A549 (cell line): ENCODE measurements around the gene C1QTNF3. TPM values are rescaled to one million over a fixed set of nuclear protein-coding genes. Genes with fewer than 3 reads are reported as not detected.

Experiments
- ATAC-seq, 2 experiments: fragments of 200-7000 bp in 1 of 2; fragments of >200 bp in 1 of 2; cut with Nextera tagmentation in 1 of 2; cut with Tn5 transposase in 1 of 2; 3 replicates each; pipeline versions ENCODE4 v1.8.0 to v1.9.1; 2018 to 2020; ENCODE audit warnings: mild to moderate bottlenecking in 1 of 2, moderate library complexity in 1 of 2
- CTCF ChIA-PET: fragments of 300-600 bp; sonication (Branson Sonifier 250); formaldehyde crosslinking; extraction: SDS; loops from one replicate; lab custom pipeline; 2021; ENCODE audit warnings: antibody characterized with exemption, inconsistent platforms; lab: Yijun Ruan, JAX
- POLR2A ChIA-PET: fragments of 350-600 bp; formaldehyde crosslinking; extraction: SDS; loops from one replicate; lab custom pipeline; 2021; ENCODE audit warnings: antibody characterized with exemption, inconsistent platforms; lab: Yijun Ruan, JAX
- DNase-seq, 2 experiments: peaks; one replicate each; pipeline versions ENCODE4 v3.0.0 to v3.0.0-alpha.2; 2011 to 2016; ENCODE audit warnings: low read depth in 1 of 2, low spot score in 1 of 2
- FAIRE-seq: peaks from 2 replicates; lab custom pipeline; 2011; peaks lifted over from hg19 to GRCh38; lab: Jason Lieb, UNC
- H3K27ac ChIP-seq, 2 experiments: fragments of >200 bp; sonication (Bioruptor Twin); formaldehyde crosslinking; 3 replicates each; pipeline ENCODE4 v1.5.1; 2016 to 2017
- H3K4me1 ChIP-seq: fragments of >200 bp; sonication (Bioruptor Twin); formaldehyde crosslinking; 3 replicates; pipeline ENCODE4 v1.6.1; 2016
- H3K4me2 ChIP-seq: fragments of >200 bp; sonication (Bioruptor Twin); formaldehyde crosslinking; 3 replicates; pipeline ENCODE4 v1.6.1; 2016
- H3K4me3 ChIP-seq: fragments of >200 bp; sonication (Bioruptor Twin); formaldehyde crosslinking; 3 replicates; pipeline ENCODE4 v1.5.1; 2016
- H3K9me3 ChIP-seq: fragments of >200 bp; sonication (Bioruptor Twin); formaldehyde crosslinking; 3 replicates; pipeline ENCODE4 v1.6.1; 2016
- CBX8 ChIP-seq: fragments of 200-600 bp; sonication (generic); IDR thresholded peaks from 2 replicates; pipeline ENCODE4 v1.6.1; 2016
- CEBPB ChIP-seq, 2 experiments: fragments of >200 bp in 1 of 2; sonication (Bioruptor Twin) in 1 of 2; formaldehyde crosslinking in 1 of 2; IDR thresholded peaks; 2 replicates each; pipeline ENCODE4 v1.6.1; 2012 to 2016
- E2F6 ChIP-seq: IDR thresholded peaks from 2 replicates; pipeline ENCODE4 v1.6.1; 2012; ENCODE audit warnings: low read depth, borderline replicate concordance
- FOSL2 ChIP-seq, 2 experiments: fragments of 450-650 bp in 1 of 2; fragments of >200 bp in 1 of 2; sonication (Bioruptor Twin) in 1 of 2; formaldehyde crosslinking; IDR thresholded peaks; 2 replicates each; pipeline versions ENCODE4 v1.5.0 to v1.6.1; 2016 to 2020; ENCODE audit warnings: mild to moderate bottlenecking in 1 of 2, moderate library complexity in 1 of 2
- HOXB13 ChIP-seq: fragments of 250-450 bp; sonication (Bioruptor Pico); IDR thresholded peaks from 2 replicates; pipeline ENCODE4 v1.5.0; 2020; ENCODE audit warnings: low read depth, mild to moderate bottlenecking, moderate library complexity
- HOXB5 ChIP-seq: fragments of 250-450 bp; sonication (Bioruptor Pico); IDR thresholded peaks from 2 replicates; pipeline ENCODE4 v1.5.0; 2020; ENCODE audit warnings: mild to moderate bottlenecking, moderate library complexity
- JUN ChIP-seq, 2 experiments: fragments of >200 bp; sonication (Bioruptor Twin); formaldehyde crosslinking; IDR thresholded peaks; 2 replicates in 1 of 2; 3 replicates in 1 of 2; pipeline ENCODE4 v1.6.1; 2016 to 2017
- MAFK ChIP-seq: fragments of 450-650 bp; IDR thresholded peaks from 2 replicates; pipeline ENCODE4 v1.6.1; 2014; ENCODE audit not compliant: partially characterized antibody
- MAX ChIP-seq: IDR thresholded peaks from 2 replicates; pipeline ENCODE4 v1.6.1; 2012
- MAZ ChIP-seq: fragments of 150-350 bp; IDR thresholded peaks from 2 replicates; pipeline ENCODE4 v1.6.1; 2014; ENCODE audit warnings: antibody characterized with exemption, low read depth, low read length, borderline replicate concordance
- NR3C1 ChIP-seq: fragments of >200 bp; sonication (Bioruptor Twin); formaldehyde crosslinking; IDR thresholded peaks from 3 replicates; pipeline ENCODE4 v1.6.1; 2017
- PBX3 ChIP-seq: IDR thresholded peaks from 2 replicates; pipeline ENCODE4 v1.6.1; 2012
- PHF8 ChIP-seq: fragments of 200-600 bp; sonication (generic); IDR thresholded peaks from 2 replicates; pipeline ENCODE4 v1.6.1; 2016; ENCODE audit warnings: low read depth, mild to moderate bottlenecking, antibody characterized with exemption, moderate library complexity, borderline replicate concordance
- POLR2A ChIP-seq: IDR thresholded peaks from 2 replicates; pipeline ENCODE4 v1.6.1; 2012; ENCODE audit warnings: mild to moderate bottlenecking, low read length
- RARB ChIP-seq: fragments of 250-450 bp; sonication (Bioruptor Pico); IDR thresholded peaks from 2 replicates; pipeline ENCODE4 v1.8.0; 2021; ENCODE audit warnings: mild to moderate bottlenecking, moderate library complexity
- RCOR1 ChIP-seq: fragments of 150-350 bp; IDR thresholded peaks from 2 replicates; pipeline ENCODE4 v1.6.1; 2014; ENCODE audit warnings: antibody characterized with exemption, low read length, low read depth
- SMC3 ChIP-seq: fragments of >200 bp; sonication (Bioruptor Twin); formaldehyde crosslinking; IDR thresholded peaks from 3 replicates; pipeline ENCODE4 v1.6.1; 2018; ENCODE audit warnings: inconsistent platforms
- SREBF2 ChIP-seq: fragments of 450-650 bp; IDR thresholded peaks from 2 replicates; pipeline ENCODE4 v1.6.1; 2014; ENCODE audit warnings: mild to moderate bottlenecking, moderate library complexity
- TP53 ChIP-seq: fragments of 250-450 bp; sonication (Bioruptor Pico); IDR thresholded peaks from 2 replicates; pipeline ENCODE4 v1.5.0; 2021; ENCODE audit warnings: mild to moderate bottlenecking, moderate library complexity
- USF2 ChIP-seq: fragments of 450-650 bp; IDR thresholded peaks from 2 replicates; pipeline ENCODE4 v1.6.1; 2014; ENCODE audit warnings: antibody characterized with exemption
- ZSCAN20 ChIP-seq: fragments of 250-450 bp; sonication (Bioruptor Pico); IDR thresholded peaks from 2 replicates; pipeline ENCODE4 v1.8.0; 2022; ENCODE audit warnings: mild to moderate bottlenecking, moderate library complexity
- WGBS: methylation state at CpG from one replicate; pipeline ENCODE4 v1.1.6; 2017; ENCODE audit errors: missing lambda C conversion rate; 5-methylcytosine and 5-hydroxymethylcytosine counted together
- polyA plus RNA-seq, 4 experiments: library from polyadenylated mRNA; depleted of rRNA in 3 of 4; stranded (reverse); fragments of >200 nt; fragmentation: RNase III in 1 of 4; extraction: RNeasy Plus Mini Kit Qiagen cat#74134 plus additional on column Dnase treatment in 1 of 4; gene quantifications; 2 replicates in 3 of 4; 3 replicates in 1 of 4; pipeline ENCODE4 v1.2.3, GENCODE V29; 2011 to 2017
- TF ChIP-seq, protein P1 (sequence below): fragments of >200 bp; sonication (Bioruptor Twin); formaldehyde crosslinking; IDR thresholded peaks from 3 replicates; pipeline ENCODE4 v1.6.1; 2016

C1QTNF3 gene
- polyA plus RNA-seq, 2 of the 4 experiments (the other 2 are of a cell fraction): 0.26 to 1.4 TPM

DNA sequence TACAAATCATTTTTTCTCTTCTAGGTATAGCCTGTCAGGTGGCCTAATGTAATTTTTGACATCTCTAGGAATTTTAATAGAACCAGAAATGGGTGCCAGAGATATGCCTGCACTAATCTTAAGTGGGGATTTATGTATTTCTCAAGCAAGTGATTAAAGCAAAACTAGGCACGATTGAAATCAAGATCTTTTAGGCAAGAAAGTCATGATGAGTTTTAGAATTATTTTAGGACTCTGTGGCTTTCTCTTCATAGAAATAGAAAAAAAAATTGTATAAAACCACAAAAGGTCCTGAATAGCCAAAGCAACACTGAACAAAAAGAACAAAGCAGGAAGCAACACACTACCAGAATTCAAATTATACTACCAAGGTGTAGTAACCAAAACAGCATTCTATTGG is 34.2 kb downstream of the C1QTNF3 start:
- POLR2A ChIA-PET: interaction anchor here (0.6 to 1.4 kb wide), 6 partner anchors 8 to 907 kb away, joined by 3 to 4 read pairs (median 4); partner anchors contain the start of genes BRIX1 and RAD1
- WGBS: 14% methylated on average over 1 of the region's 1 CpG

GRCh38 chr5:34007621-34008600 is 35.1 kb downstream of the C1QTNF3 start, which contains the start of gene AMACR:
Gene AMACR, minus strand, starts transcription at chr5:34008050. Its CDS starts 31 bp downstream, at chr5:34008019.
- 1% methylated on average over 43 of the region's 76 CpGs for WGBS
- H3K4me1 ChIP-seq: peaks cover 15% of the 10 kb centered on the region; the same call in 2 of the 3 replicates
- no peak for FAIRE-seq

More for the DNA sequence above, 34.2 kb downstream of the C1QTNF3 start:
- no peak for ATAC-seq
- peak overlapping the region; percentile 82 for H3K4me2 ChIP-seq
- peak overlapping the region; percentile 84 for H3K4me3 ChIP-seq
- CTCF ChIA-PET: no interaction called here
- peaks cover 15% of the 10 kb centered on the region; the same call in 2 of the 3 replicates for H3K4me1 ChIP-seq
- no peak for TF ChIP-seq NR3C1
- no peak for TF ChIP-seq MAFK
- no peak for TF ChIP-seq RARB (CRISPR knock-in tag)
- TF ChIP-seq FOSL2 (IDR thresholded peaks at IDR 0.05): no peak
- no peak for TF ChIP-seq FOSL2 (CRISPR knock-in tag; IDR thresholded peaks at IDR 0.05)
- TF ChIP-seq HOXB13 (CRISPR knock-in tag): no peak
- TF ChIP-seq USF2: no peak
- TF ChIP-seq SREBF2: no peak
- no peak for TF ChIP-seq MAZ
- FAIRE-seq: no peak
- H3K9me3 ChIP-seq: no peaks in the 10 kb centered on the region
- H3K27ac ChIP-seq: peak overlapping the region; percentile 93 to 94
- DNase-seq: no peak

More at GRCh38 chr5:34007621-34008600, 35.1 kb downstream of the C1QTNF3 start, which contains the start of gene AMACR:
- peak within 1 kb of the TSS; percentile 82 for H3K4me2 ChIP-seq
- H3K27ac ChIP-seq: peak within 1 kb of the TSS; percentile 93 to 94
- DNase-seq (peak; percentile 88 to 91), ATAC-seq (peak; percentile 93)
- POLR2A ChIA-PET: interaction anchor here (0.5 to 1.4 kb wide), 7 partner anchors 9 to 908 kb away, joined by 3 to 4 read pairs (median 4); partner anchors contain the start of genes BRIX1 and RAD1
- no peak for TF ChIP-seq CBX8
- TF ChIP-seq PHF8: peak; percentile 57; the same call in 1 of the 2 replicates
- TF ChIP-seq SMC3: peak; percentile 13; the same call in 1 of the 3 replicates
- no peak for TF ChIP-seq TP53 (CRISPR knock-in tag)
- peak in 1 of 2 experiments; percentile 62; a peak in 2 of 4 replicates for TF ChIP-seq CEBPB (IDR thresholded peaks at IDR 0.05)
- TF ChIP-seq, protein P1, sequence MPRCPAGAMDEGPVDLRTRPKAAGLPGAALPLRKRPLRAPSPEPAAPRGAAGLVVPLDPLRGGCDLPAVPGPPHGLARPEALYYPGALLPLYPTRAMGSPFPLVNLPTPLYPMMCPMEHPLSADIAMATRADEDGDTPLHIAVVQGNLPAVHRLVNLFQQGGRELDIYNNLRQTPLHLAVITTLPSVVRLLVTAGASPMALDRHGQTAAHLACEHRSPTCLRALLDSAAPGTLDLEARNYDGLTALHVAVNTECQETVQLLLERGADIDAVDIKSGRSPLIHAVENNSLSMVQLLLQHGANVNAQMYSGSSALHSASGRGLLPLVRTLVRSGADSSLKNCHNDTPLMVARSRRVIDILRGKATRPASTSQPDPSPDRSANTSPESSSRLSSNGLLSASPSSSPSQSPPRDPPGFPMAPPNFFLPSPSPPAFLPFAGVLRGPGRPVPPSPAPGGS: peak; percentile 89
- 0 out of 2 replicates have a peak, but pooled peaks have one; percentile 21 for TF ChIP-seq HOXB5 (CRISPR knock-in tag)
- TF ChIP-seq JUN (IDR thresholded peaks at IDR 0.05): peak; percentile 72 to 87; a peak in 4 of 5 replicates
- peak; percentile 68 for TF ChIP-seq MAX
- peak; percentile 93 for TF ChIP-seq POLR2A
- TF ChIP-seq RCOR1: no peak
- 0 out of 2 replicates have a peak, but pooled peaks have one; percentile 25 for TF ChIP-seq PBX3
- TF ChIP-seq ZSCAN20: no peak
- peak; percentile 51; the same call in 1 of the 2 replicates for TF ChIP-seq E2F6
- H3K9me3 ChIP-seq: no peaks in the 10 kb centered on the region
- CTCF ChIA-PET: no interaction called here
- peak within 1 kb of the TSS; percentile 84 for H3K4me3 ChIP-seq
